SJCRH30 (cell line): ENCODE results near the gene PRAMEF13. TPM values are rescaled to one million over a fixed set of nuclear protein-coding genes. Genes with fewer than 3 reads are reported as not detected.
A peak's percentile ranks its signal among the peaks of the same experiment; 100 is the strongest.
"Not testable (repeated sequence)": the region's sequence is repeated elsewhere in the genome, so short reads cannot be mapped to it uniquely, and the experiment has no call there.

Experiments used
- DNase-seq, 2 experiments: peaks; one replicate each; pipeline ENCODE4 v3.0.0-alpha.2; 2015 to 2020
- H3K27ac ChIP-seq: fragments of 250-450 bp; sonication (Bioruptor Pico); 2 replicates; pipeline ENCODE4 v1.5.1; 2020; ENCODE audit warnings: mild to moderate bottlenecking, moderate library complexity
- H3K27me3 ChIP-seq: fragments of 250-450 bp; sonication (Bioruptor Pico); 2 replicates; pipeline ENCODE4 v1.5.1; 2020; ENCODE audit warnings: mild to moderate bottlenecking, moderate library complexity
- H3K36me3 ChIP-seq: fragments of 250-450 bp; sonication (Bioruptor Pico); 2 replicates; pipeline ENCODE4 v1.5.1; 2020; ENCODE audit warnings: mild to moderate bottlenecking, moderate library complexity
- H3K4me1 ChIP-seq: fragments of 250-450 bp; sonication (Bioruptor Pico); 2 replicates; pipeline ENCODE4 v1.5.1; 2020; ENCODE audit warnings: mild to moderate bottlenecking, moderate library complexity
- H3K4me3 ChIP-seq: fragments of 250-450 bp; sonication (Bioruptor Pico); 2 replicates; pipeline ENCODE4 v1.5.1; 2020; ENCODE audit warnings: mild to moderate bottlenecking, moderate library complexity
- H3K9me3 ChIP-seq: fragments of 250-450 bp; sonication (Bioruptor Pico); replicated peaks from 2 replicates; pipeline ENCODE4 v1.5.1; 2020; ENCODE audit warnings: mild to moderate bottlenecking, moderate library complexity
- total RNA-seq: library from RNA; depleted of rRNA; stranded (reverse); fragments of >200 nt; shearing (Covaris generic); gene quantifications from 2 replicates; pipeline ENCODE4 v1.2.3, GENCODE V29; 2014; rRNA removed

Gene PRAMEF13
- not detected in 2 replicates for total RNA-seq

GRCh38 chr1:13201309-13201708 is at the start of gene PRAMEF13:
Gene PRAMEF13 (minus strand): TSS chr1:13201409. CDS start chr1:13199589, 1,820 bp downstream.
- H3K9me3 ChIP-seq, H3K4me1 ChIP-seq, H3K27ac ChIP-seq, H3K36me3 ChIP-seq, DNase-seq, H3K4me3 ChIP-seq, H3K27me3 ChIP-seq: not testable (repeated sequence)

- H3K9me3 ChIP-seq, H3K27ac ChIP-seq, H3K4me3 ChIP-seq, H3K36me3 ChIP-seq, H3K27me3 ChIP-seq, DNase-seq, H3K4me1 ChIP-seq: not testable (repeated sequence)
Observed at GRCh38 chr1:13247122-13247521, 45.9 kb upstream of the PRAMEF13 start.

- not testable (repeated sequence) for H3K4me3 ChIP-seq, DNase-seq, H3K27me3 ChIP-seq, H3K27ac ChIP-seq, H3K36me3 ChIP-seq, H3K9me3 ChIP-seq, H3K4me1 ChIP-seq
Observed at GRCh38 chr1:13246554-13246871, 45.3 kb upstream of the PRAMEF13 start.

GRCh38 chr1:13245841-13246553 is 44.8 kb upstream of the PRAMEF13 start:
- not testable (repeated sequence) for DNase-seq, H3K4me3 ChIP-seq, H3K36me3 ChIP-seq, H3K27ac ChIP-seq, H3K9me3 ChIP-seq, H3K4me1 ChIP-seq, H3K27me3 ChIP-seq

GRCh38 chr1:13243536-13244263 is 42.5 kb upstream of the PRAMEF13 start:
- not testable (repeated sequence) for H3K4me3 ChIP-seq, H3K27ac ChIP-seq, DNase-seq, H3K4me1 ChIP-seq, H3K27me3 ChIP-seq, H3K36me3 ChIP-seq, H3K9me3 ChIP-seq

GRCh38 chr1:13239633-13240032 is 38.4 kb upstream of the PRAMEF13 start:
- not testable (repeated sequence) for H3K27ac ChIP-seq
- peaks cover 20% of the 10 kb centered on the region for H3K27me3 ChIP-seq

GRCh38 chr1:13237572-13237971 is 36.4 kb upstream of the PRAMEF13 start:
- peaks cover 17% of the 10 kb centered on the region for H3K27me3 ChIP-seq
- H3K27ac ChIP-seq, DNase-seq, H3K9me3 ChIP-seq, H3K36me3 ChIP-seq, H3K4me3 ChIP-seq, H3K4me1 ChIP-seq: not testable (repeated sequence)

More at GRCh38 chr1:13239633-13240032, 38.4 kb upstream of the PRAMEF13 start:
- not testable (repeated sequence) for H3K4me1 ChIP-seq, H3K9me3 ChIP-seq, H3K36me3 ChIP-seq, DNase-seq, H3K4me3 ChIP-seq

- not testable (repeated sequence) for H3K27ac ChIP-seq, H3K4me1 ChIP-seq, H3K36me3 ChIP-seq, H3K4me3 ChIP-seq, H3K9me3 ChIP-seq
- peak in 1 of 2 experiments; percentile 13 for DNase-seq
- peaks cover 14% of the 10 kb centered on the region for H3K27me3 ChIP-seq
Observed at GRCh38 chr1:13234057-13234456, 32.8 kb upstream of the PRAMEF13 start.

GRCh38 chr1:13232056-13232455 is 30.8 kb upstream of the PRAMEF13 start:
- not testable (repeated sequence) for H3K4me3 ChIP-seq, H3K27ac ChIP-seq, H3K9me3 ChIP-seq, H3K4me1 ChIP-seq, H3K27me3 ChIP-seq, H3K36me3 ChIP-seq, DNase-seq

- H3K9me3 ChIP-seq, DNase-seq, H3K4me1 ChIP-seq, H3K4me3 ChIP-seq, H3K27me3 ChIP-seq, H3K27ac ChIP-seq, H3K36me3 ChIP-seq: not testable (repeated sequence)
Observed at GRCh38 chr1:13231061-13231750, 30.0 kb upstream of the PRAMEF13 start.

GRCh38 chr1:13230601-13231000 is 29.4 kb upstream of the PRAMEF13 start:
- H3K27ac ChIP-seq, H3K4me1 ChIP-seq, DNase-seq, H3K9me3 ChIP-seq, H3K27me3 ChIP-seq, H3K4me3 ChIP-seq, H3K36me3 ChIP-seq: not testable (repeated sequence)

GRCh38 chr1:13230096-13230495 is 28.9 kb upstream of the PRAMEF13 start:
- H3K36me3 ChIP-seq, H3K27me3 ChIP-seq, H3K9me3 ChIP-seq, DNase-seq, H3K4me1 ChIP-seq, H3K4me3 ChIP-seq, H3K27ac ChIP-seq: not testable (repeated sequence)

GRCh38 chr1:13228343-13228781 is 27.2 kb upstream of the PRAMEF13 start:
- H3K4me3 ChIP-seq: no peak overlapping the region
- no peak overlapping the region for H3K27ac ChIP-seq
- no peaks in the 10 kb centered on the region for H3K27me3 ChIP-seq
- H3K36me3 ChIP-seq: no peaks in the 10 kb centered on the region
- peak; percentile 31 to 47 for DNase-seq
- no peaks in the 10 kb centered on the region for H3K9me3 ChIP-seq
- no peaks in the 10 kb centered on the region for H3K4me1 ChIP-seq

GRCh38 chr1:13227271-13228055 is 26.3 kb upstream of the PRAMEF13 start:
- DNase-seq, H3K4me1 ChIP-seq, H3K9me3 ChIP-seq, H3K36me3 ChIP-seq, H3K27me3 ChIP-seq, H3K27ac ChIP-seq, H3K4me3 ChIP-seq: not testable (repeated sequence)
